Retinal pigment epithelial cell (primary cell): ENCODE results near the gene TEAD1.
A peak's percentile ranks its signal among the peaks of the same experiment; 100 is the strongest.

Experiments used
- DNase-seq: peaks from one replicate; pipeline ENCODE4 v3.0.0-alpha.2; 2010; ENCODE audit warnings: low read depth
- H3K4me3 ChIP-seq: 2 replicates; pipeline ENCODE4 v1.5.1; 2011; ENCODE audit warnings: mild to moderate bottlenecking, low read length, control low read depth, moderate library complexity
- CTCF ChIP-seq: conservative IDR thresholded peaks from 2 replicates; pipeline ENCODE4 v1.5.1; 2011; ENCODE audit warnings: low read depth, low read length, control low read depth, inconsistent platforms

Gene TEAD1

GRCh38 chr11:12746593-12747097 lies 72.4 kb downstream of the TEAD1 start:
- DNase-seq, result peak; percentile 76
- peak; percentile 14 for TF ChIP-seq CTCF
- H3K4me3 ChIP-seq, result no peak overlapping the region

- no peak overlapping the region for H3K4me3 ChIP-seq
- no peak for TF ChIP-seq CTCF
- DNase-seq, result no peak
These were observed 74.3 kb downstream of the TEAD1 start for GRCh38 chr11:12748561-12748960.

- no peak for DNase-seq
- TF ChIP-seq CTCF, result no peak
- H3K4me3 ChIP-seq, result no peak overlapping the region
These were observed 75.2 kb downstream of the TEAD1 start for GRCh38 chr11:12749442-12749841.

GRCh38 chr11:12750181-12750580 lies 76.0 kb downstream of the TEAD1 start:
- TF ChIP-seq CTCF, result no peak
- no peak for DNase-seq
- H3K4me3 ChIP-seq, result no peak overlapping the region

- no peak for DNase-seq
- TF ChIP-seq CTCF, result peak; percentile 6
- H3K4me3 ChIP-seq, result no peak overlapping the region
These were observed 78.8 kb downstream of the TEAD1 start for GRCh38 chr11:12752868-12753524.

- no peak overlapping the region for H3K4me3 ChIP-seq
- no peak for TF ChIP-seq CTCF
- no peak for DNase-seq
These were observed 79.8 kb downstream of the TEAD1 start for GRCh38 chr11:12754021-12754420.

- no peak overlapping the region for H3K4me3 ChIP-seq
- no peak for TF ChIP-seq CTCF
- DNase-seq, result no peak
These were observed 80.5 kb downstream of the TEAD1 start for GRCh38 chr11:12754582-12755234.
